IMR-90 (cell line): ENCODE measurements around the gene LMTK2. TPM values are rescaled to one million over a fixed set of nuclear protein-coding genes. Genes with fewer than 3 reads are reported as not detected.

ENCODE experiments used
- ATAC-seq: fragments of 200-7000 bp; cut with Tn5 transposase; 2 replicates; pipeline ENCODE4 v1.9.1; 2020; ENCODE audit warnings: low read depth, mild to moderate bottlenecking, moderate library complexity
- BruUV-seq: library from RNA; stranded (reverse); fragments of 400-500 nt; replicated peaks from 2 replicates; lab custom pipeline; 2021; lab: Mats Ljungman, UMichigan
- CTCF ChIA-PET: fragments of 300-600 bp; formaldehyde crosslinking; extraction: SDS; loops from one replicate; lab custom pipeline; 2021; ENCODE audit warnings: antibody characterized with exemption; lab: Yijun Ruan, JAX
- POLR2A ChIA-PET: fragments of 300-600 bp; sonication (Branson Sonifier 250); formaldehyde crosslinking; loops from one replicate; lab custom pipeline; 2022; ENCODE audit warnings: antibody characterized with exemption; ENCODE audit not compliant: unreplicated experiment; lab: Charles Lee
- DNase-seq: peaks from one replicate; pipeline ENCODE4 v3.0.0; 2013
- H2AFZ ChIP-seq: replicated peaks from 2 replicates; pipeline ENCODE3; 2013; ENCODE audit warnings: low read length, mild to moderate bottlenecking; ENCODE audit not compliant: poor library complexity
- H2AK5ac ChIP-seq: 2 replicates; pipeline ENCODE4 v1.6.1; 2013; ENCODE audit warnings: low read depth, low read length, inconsistent platforms
- H2AK9ac ChIP-seq: replicated peaks from 2 replicates; pipeline ENCODE3; 2013; ENCODE audit warnings: mild to moderate bottlenecking, low read depth, low read length, moderate library complexity; ENCODE audit not compliant: poor library complexity
- H2BK120ac ChIP-seq: 2 replicates; pipeline ENCODE4 v1.6.1; 2013; ENCODE audit warnings: low read depth, low read length, inconsistent platforms
- H2BK15ac ChIP-seq: 3 replicates; pipeline ENCODE4 v1.6.1; 2013; ENCODE audit warnings: low read depth, low read length, inconsistent platforms
- H2BK20ac ChIP-seq: 2 replicates; pipeline ENCODE4 v1.6.1; 2013; ENCODE audit warnings: low read depth, mild to moderate bottlenecking, inconsistent platforms, low read length, moderate library complexity
- H2BK5ac ChIP-seq: 2 replicates; pipeline ENCODE4 v1.6.1; 2013; ENCODE audit warnings: mild to moderate bottlenecking, low read depth, low read length, inconsistent platforms; ENCODE audit not compliant: poor library complexity, severe bottlenecking
- H3K14ac ChIP-seq: replicated peaks from 2 replicates; pipeline ENCODE4 v1.6.1; 2013; ENCODE audit warnings: low read depth, low read length, inconsistent platforms
- H3K18ac ChIP-seq: 2 replicates; pipeline ENCODE4 v1.6.1; 2013; ENCODE audit warnings: low read depth, low read length, control low read depth
- H3K23ac ChIP-seq: 2 replicates; pipeline ENCODE4 v1.6.1; 2013; ENCODE audit warnings: low read depth, low read length, inconsistent platforms
- H3K27ac ChIP-seq: 2 replicates; pipeline ENCODE4 v1.5.1; 2013; ENCODE audit warnings: mild to moderate bottlenecking, control low read depth, low read length; ENCODE audit not compliant: insufficient read depth
- H3K27me3 ChIP-seq: 2 replicates; pipeline ENCODE4 v1.6.1; 2013; ENCODE audit warnings: low read length; ENCODE audit not compliant: control insufficient read depth, insufficient read depth
- H3K36me3 ChIP-seq: 2 replicates; pipeline ENCODE4 v1.6.1; 2013; ENCODE audit warnings: low read length, mixed read lengths; ENCODE audit not compliant: control insufficient read depth, insufficient read depth
- H3K4ac ChIP-seq: 2 replicates; pipeline ENCODE4 v1.6.1; 2013; ENCODE audit warnings: low read depth, low read length, inconsistent platforms
- H3K4me1 ChIP-seq: 2 replicates; pipeline ENCODE4 v1.6.1; 2013; ENCODE audit warnings: low read length, mixed read lengths; ENCODE audit not compliant: control insufficient read depth, insufficient read depth
- H3K4me2 ChIP-seq: 2 replicates; pipeline ENCODE4 v1.6.1; 2013; ENCODE audit warnings: low read depth, mild to moderate bottlenecking, control low read depth, low read length, moderate library complexity
- H3K4me3 ChIP-seq: 2 replicates; pipeline ENCODE4 v1.5.1; 2013; ENCODE audit warnings: low read depth, mild to moderate bottlenecking, control low read depth, low read length, moderate library complexity; ENCODE audit not compliant: insufficient read depth
- H3K56ac ChIP-seq: 2 replicates; pipeline ENCODE4 v1.6.1; 2013; ENCODE audit warnings: low read length, inconsistent platforms; ENCODE audit not compliant: insufficient read depth; ENCODE audit errors: extremely low read depth
- H3K79me1 ChIP-seq, 2 experiments: 2 replicates each; pipeline ENCODE4 v1.6.1; 2013; ENCODE audit warnings: low read length in 2 of 2, inconsistent platforms in 1 of 2, low read depth in 1 of 2
- H3K9ac ChIP-seq: 2 replicates; pipeline ENCODE4 v1.6.1; 2013; ENCODE audit warnings: low read depth, low read length, control low read depth
- H3K9me1 ChIP-seq: 2 replicates; pipeline ENCODE4 v1.6.1; 2013; ENCODE audit warnings: low read length, inconsistent platforms; ENCODE audit not compliant: insufficient read depth
- H3K9me3 ChIP-seq: 2 replicates; pipeline ENCODE4 v1.6.1; 2013; ENCODE audit warnings: low read length; ENCODE audit not compliant: control insufficient read depth, insufficient read depth
- H4K20me1 ChIP-seq: 2 replicates; pipeline ENCODE4 v1.6.1; 2013; ENCODE audit warnings: low read length, inconsistent platforms; ENCODE audit not compliant: insufficient read depth
- H4K5ac ChIP-seq: 2 replicates; pipeline ENCODE4 v1.6.1; 2013; ENCODE audit warnings: mild to moderate bottlenecking, low read depth, low read length, control low read depth
- H4K8ac ChIP-seq, 2 experiments: 2 replicates each; pipeline ENCODE4 v1.6.1; 2013; ENCODE audit warnings: low read depth in 2 of 2, low read length in 2 of 2, control low read depth in 1 of 2, inconsistent platforms in 1 of 2
- H4K91ac ChIP-seq: 2 replicates; pipeline ENCODE4 v1.6.1; 2013; ENCODE audit warnings: low read depth, low read length, inconsistent platforms; ENCODE audit not compliant: insufficient read depth
- BHLHE40 ChIP-seq: fragments of 150-350 bp; IDR thresholded peaks from 2 replicates; pipeline ENCODE4 v1.6.1; 2016; ENCODE audit warnings: mild to moderate bottlenecking, low read depth, low read length
- CEBPB ChIP-seq: IDR thresholded peaks from 2 replicates; pipeline ENCODE4 v1.6.1; 2012; ENCODE audit warnings: low read depth, low read length, improper control_type of control experiment
- CHD1 ChIP-seq: IDR thresholded peaks from 2 replicates; pipeline ENCODE4 v1.6.1; 2012; ENCODE audit warnings: low read depth, low read length, improper control_type of control experiment
- FOS ChIP-seq: fragments of 150-350 bp; IDR thresholded peaks from 2 replicates; pipeline ENCODE4 v1.6.1; 2016; ENCODE audit warnings: low read depth, low read length
- MAFK ChIP-seq: IDR thresholded peaks from 2 replicates; pipeline ENCODE4 v1.6.1; 2012; ENCODE audit warnings: low read depth, low read length, improper control_type of control experiment
- MAZ ChIP-seq: IDR thresholded peaks from 2 replicates; pipeline ENCODE4 v1.6.1; 2012; ENCODE audit warnings: low read depth, mild to moderate bottlenecking, low read length, improper control_type of control experiment, moderate library complexity, borderline replicate concordance
- MXI1 ChIP-seq: IDR thresholded peaks from 2 replicates; pipeline ENCODE4 v1.6.1; 2012; ENCODE audit warnings: low read depth, mild to moderate bottlenecking, low read length, moderate library complexity, borderline replicate concordance
- NFE2L2 ChIP-seq: fragments of 150-350 bp; IDR thresholded peaks from 2 replicates; pipeline ENCODE4 v1.6.1; 2016; ENCODE audit warnings: low read depth, mild to moderate bottlenecking, low read length
- POLR2A ChIP-seq: IDR thresholded peaks from 2 replicates; pipeline ENCODE4 v1.6.1; 2012; ENCODE audit warnings: mild to moderate bottlenecking, low read depth, low read length
- RAD21 ChIP-seq: IDR thresholded peaks from 2 replicates; pipeline ENCODE4 v1.6.1; 2012; ENCODE audit warnings: low read length, improper control_type of control experiment
- RCOR1 ChIP-seq: IDR thresholded peaks from 2 replicates; pipeline ENCODE4 v1.6.1; 2012; ENCODE audit warnings: mild to moderate bottlenecking, low read length, improper control_type of control experiment; ENCODE audit not compliant: insufficient replicate concordance
- RFX5 ChIP-seq: IDR thresholded peaks from 2 replicates; pipeline ENCODE4 v1.8.0; 2012; ENCODE audit warnings: low read depth, mild to moderate bottlenecking, low read length, moderate library complexity
- SMC3 ChIP-seq: fragments of 150-350 bp; IDR thresholded peaks from 2 replicates; pipeline ENCODE4 v1.6.1; 2016; ENCODE audit warnings: low read depth, mild to moderate bottlenecking, antibody characterized with exemption, low read length, moderate library complexity
- WGBS, 2 experiments: methylation state at CpG; one replicate each; pipeline versions ENCODE4 v1.1.5 to v1.1.7; 2013; ENCODE audit warnings: missing lambda C conversion rate in 2 of 2; ENCODE audit not compliant: insufficient read length in 1 of 2; ENCODE audit errors: extremely low coverage in 2 of 2; 5-methylcytosine and 5-hydroxymethylcytosine counted together
- dilution Hi-C: fragments of 300-500 bp; cut with HindIII; formaldehyde crosslinking; loops from one replicate; pipeline ENCODE4 v1.14.3; 2018; ENCODE audit warnings: low sequenced_read_pairs; ENCODE audit not compliant: unreplicated experiment
- in situ Hi-C: fragments of 300-500 bp; cut with MboI; formaldehyde crosslinking; loops from 3 replicates; pipeline ENCODE4 v1.14.3; 2019; ENCODE audit warnings: low sequenced_read_pairs, inconsistent platforms, mixed read lengths
- intact Hi-C: fragments of 100-400 bp; cut with micrococcal nuclease; formaldehyde crosslinking; loops from 2 replicates; pipeline ENCODE4 v1.10.0; 2022
- polyA plus RNA-seq, 3 experiments: library from polyadenylated mRNA; depleted of rRNA; stranded (reverse); fragments of >200 nt; gene quantifications; 2 replicates each; pipeline ENCODE4 v1.2.3, GENCODE V29; 2012; ENCODE audit warnings: low replicate concordance in 1 of 3
- total RNA-seq: library from RNA; depleted of rRNA; stranded (reverse); fragments of >200 nt; gene quantifications from 2 replicates; pipeline ENCODE4 v1.2.3, GENCODE V29; 2012
- TF ChIP-seq, protein P1 (sequence below): fragments of 150-350 bp; IDR thresholded peaks from 2 replicates; pipeline ENCODE4 v1.6.1; 2016; ENCODE audit warnings: low read depth, mild to moderate bottlenecking, low read length, moderate library complexity, borderline replicate concordance
- TF ChIP-seq, protein P2 (sequence below): conservative IDR thresholded peaks from 2 replicates; pipeline ENCODE4 v1.5.1; 2012; ENCODE audit warnings: mild to moderate bottlenecking, low read depth, low read length, improper control_type of control experiment
- TF ChIP-seq, protein P3 (sequence below): fragments of 150-350 bp; IDR thresholded peaks from 2 replicates; pipeline ENCODE4 v1.6.1; 2017; ENCODE audit warnings: mild to moderate bottlenecking, antibody characterized with exemption, low read length, low read depth

LMTK2 gene
- total and polyA plus RNA-seq, 2 of the 4 experiments (the other 2 are of a cell fraction) = 4.4 to 5.0 TPM

DNA sequence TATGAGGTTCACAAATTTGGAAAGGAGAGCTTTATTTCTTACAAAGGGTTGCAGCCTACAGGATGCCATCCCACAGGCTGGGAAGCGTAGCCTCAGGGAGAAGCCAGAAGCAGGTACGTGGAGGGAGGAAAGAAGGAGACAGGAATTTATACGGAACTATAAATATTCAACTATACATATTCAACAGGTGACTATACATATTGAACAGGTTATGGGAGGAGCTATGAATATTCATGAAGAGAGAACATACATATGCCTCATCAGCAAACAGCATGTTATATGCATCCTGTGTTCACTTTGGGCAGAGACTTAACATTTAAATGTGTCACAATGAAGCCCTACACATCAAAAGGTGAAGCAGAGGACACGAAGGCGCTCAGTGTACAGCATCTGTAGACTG, 40.5 kb upstream of the LMTK2 start:
- intact Hi-C loops (no loop called here), in situ Hi-C loops (no loop called here), dilution Hi-C loops (no loop called here)
- no peaks in the 10 kb centered on the region for H3K27me3 ChIP-seq
- no peak overlapping the region for H3K9ac ChIP-seq
- H3K23ac ChIP-seq = no peak overlapping the region
- 0 out of 2 replicates have a peak, but pooled peaks cover 2% of the 10 kb centered on the region for H3K9me3 ChIP-seq
- no peak overlapping the region for H4K5ac ChIP-seq
- no peak overlapping the region for H2AK5ac ChIP-seq
- no peak overlapping the region for H2BK120ac ChIP-seq
- H3K4me3 ChIP-seq = no peak overlapping the region
- no peak overlapping the region for H3K27ac ChIP-seq
- DNase-seq (no peak), ATAC-seq (no peak)
- H3K79me1 ChIP-seq = no peaks in the 10 kb centered on the region
- no peaks in the 10 kb centered on the region for H3K9me1 ChIP-seq
- no peak overlapping the region for H3K4me2 ChIP-seq
- H4K20me1 ChIP-seq = no peaks in the 10 kb centered on the region
- no peaks in the 10 kb centered on the region for H3K36me3 ChIP-seq
- CTCF ChIA-PET = interaction anchor here (0.6 kb wide), 1 partner anchor 363 kb away, joined by 6 read pairs; no protein-coding TSS in a partner anchor
- no peak overlapping the region for H4K8ac ChIP-seq
- H3K18ac ChIP-seq = no peak overlapping the region
- H3K14ac ChIP-seq = no peak overlapping the region
- no peaks in the 10 kb centered on the region for H3K4me1 ChIP-seq
- POLR2A ChIA-PET = no interaction called here
- H2AK9ac ChIP-seq = no peak overlapping the region
- no peak for TF ChIP-seq RAD21
- no peak for TF ChIP-seq CEBPB
- TF ChIP-seq, protein P1, sequence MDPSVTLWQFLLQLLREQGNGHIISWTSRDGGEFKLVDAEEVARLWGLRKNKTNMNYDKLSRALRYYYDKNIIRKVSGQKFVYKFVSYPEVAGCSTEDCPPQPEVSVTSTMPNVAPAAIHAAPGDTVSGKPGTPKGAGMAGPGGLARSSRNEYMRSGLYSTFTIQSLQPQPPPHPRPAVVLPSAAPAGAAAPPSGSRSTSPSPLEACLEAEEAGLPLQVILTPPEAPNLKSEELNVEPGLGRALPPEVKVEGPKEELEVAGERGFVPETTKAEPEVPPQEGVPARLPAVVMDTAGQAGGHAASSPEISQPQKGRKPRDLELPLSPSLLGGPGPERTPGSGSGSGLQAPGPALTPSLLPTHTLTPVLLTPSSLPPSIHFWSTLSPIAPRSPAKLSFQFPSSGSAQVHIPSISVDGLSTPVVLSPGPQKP = no peak
- no peak for TF ChIP-seq MAZ
- TF ChIP-seq BHLHE40 = no peak
- TF ChIP-seq CHD1 = no peak
- no peak for TF ChIP-seq POLR2A
- TF ChIP-seq RCOR1 = no peak
- TF ChIP-seq SMC3 = no peak
- no peak for TF ChIP-seq NFE2L2
- TF ChIP-seq MXI1 = no peak
- TF ChIP-seq MAFK = no peak
- no peak for TF ChIP-seq FOS
- TF ChIP-seq, protein P2, sequence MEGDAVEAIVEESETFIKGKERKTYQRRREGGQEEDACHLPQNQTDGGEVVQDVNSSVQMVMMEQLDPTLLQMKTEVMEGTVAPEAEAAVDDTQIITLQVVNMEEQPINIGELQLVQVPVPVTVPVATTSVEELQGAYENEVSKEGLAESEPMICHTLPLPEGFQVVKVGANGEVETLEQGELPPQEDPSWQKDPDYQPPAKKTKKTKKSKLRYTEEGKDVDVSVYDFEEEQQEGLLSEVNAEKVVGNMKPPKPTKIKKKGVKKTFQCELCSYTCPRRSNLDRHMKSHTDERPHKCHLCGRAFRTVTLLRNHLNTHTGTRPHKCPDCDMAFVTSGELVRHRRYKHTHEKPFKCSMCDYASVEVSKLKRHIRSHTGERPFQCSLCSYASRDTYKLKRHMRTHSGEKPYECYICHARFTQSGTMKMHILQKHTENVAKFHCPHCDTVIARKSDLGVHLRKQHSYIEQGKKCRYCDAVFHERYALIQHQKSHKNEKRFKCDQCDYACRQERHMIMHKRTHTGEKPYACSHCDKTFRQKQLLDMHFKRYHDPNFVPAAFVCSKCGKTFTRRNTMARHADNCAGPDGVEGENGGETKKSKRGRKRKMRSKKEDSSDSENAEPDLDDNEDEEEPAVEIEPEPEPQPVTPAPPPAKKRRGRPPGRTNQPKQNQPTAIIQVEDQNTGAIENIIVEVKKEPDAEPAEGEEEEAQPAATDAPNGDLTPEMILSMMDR = no peak
- TF ChIP-seq, protein P3, sequence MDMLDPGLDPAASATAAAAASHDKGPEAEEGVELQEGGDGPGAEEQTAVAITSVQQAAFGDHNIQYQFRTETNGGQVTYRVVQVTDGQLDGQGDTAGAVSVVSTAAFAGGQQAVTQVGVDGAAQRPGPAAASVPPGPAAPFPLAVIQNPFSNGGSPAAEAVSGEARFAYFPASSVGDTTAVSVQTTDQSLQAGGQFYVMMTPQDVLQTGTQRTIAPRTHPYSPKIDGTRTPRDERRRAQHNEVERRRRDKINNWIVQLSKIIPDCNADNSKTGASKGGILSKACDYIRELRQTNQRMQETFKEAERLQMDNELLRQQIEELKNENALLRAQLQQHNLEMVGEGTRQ = no peak
- no peak for TF ChIP-seq RFX5
- H2BK15ac ChIP-seq = no peak overlapping the region
- H2BK20ac ChIP-seq = no peak overlapping the region
- H2BK5ac ChIP-seq = no peak overlapping the region
- WGBS, 2 experiments = no CpG with 5 or more reads among the region's 5 CpGs
- H2AFZ ChIP-seq = no peak overlapping the region
- no TSS peak for BruUV-seq
- no peak overlapping the region for H4K91ac ChIP-seq
- no peak overlapping the region for H3K4ac ChIP-seq
- no peak overlapping the region for H3K56ac ChIP-seq
